ENCODE results near the gene SPDL1.

Gene SPDL1

GRCh38 chr5:169635936-169636335 is 52.4 kb downstream of the SPDL1 start:
- no peak for TF ChIP-seq CTCF (IDR thresholded peaks at IDR 0.05; ENCODE audit: control insufficient read depth, extremely low read depth, insufficient read depth)
- DNase-seq (ENCODE audit: low read depth) = no peak
- no peak overlapping the region for H3K4me3 ChIP-seq (ENCODE audit: low read depth, low read length)

GRCh38 chr5:169636477-169637084 is 53.0 kb downstream of the SPDL1 start:
- no peak for TF ChIP-seq CTCF (IDR thresholded peaks at IDR 0.05; ENCODE audit: control insufficient read depth, extremely low read depth, insufficient read depth)
- H3K4me3 ChIP-seq (ENCODE audit: low read depth, low read length) = no peak overlapping the region
- DNase-seq (ENCODE audit: low read depth) = no peak

- H3K4me3 ChIP-seq (ENCODE audit: low read depth, low read length) = no peak within 1 kb of the TSS
These were observed 53.5 kb downstream of the SPDL1 start, which contains the start of gene DOCK2 for GRCh38 chr5:169637085-169637548. DOCK2 (plus strand) TSS chr5:169637275; CDS start chr5:169637327, 52 bp downstream.

GRCh38 chr5:169637549-169638121 is 54.1 kb downstream of the SPDL1 start:
- DNase-seq (ENCODE audit: low read depth) = no peak

More at GRCh38 chr5:169637085-169637548, 53.5 kb downstream of the SPDL1 start, which contains the start of gene DOCK2:
- TF ChIP-seq CTCF (IDR thresholded peaks at IDR 0.05; ENCODE audit: control insufficient read depth, extremely low read depth, insufficient read depth) = no peak
- DNase-seq (ENCODE audit: low read depth) = no peak

GRCh38 chr5:169641253-169641652 is 57.7 kb downstream of the SPDL1 start:
- no peak overlapping the region for H3K4me3 ChIP-seq (ENCODE audit: low read depth, low read length)
- no peak for TF ChIP-seq CTCF (IDR thresholded peaks at IDR 0.05; ENCODE audit: control insufficient read depth, extremely low read depth, insufficient read depth)
- peak; percentile 82 for DNase-seq (ENCODE audit: low read depth)

More at GRCh38 chr5:169637549-169638121, 54.1 kb downstream of the SPDL1 start:
- TF ChIP-seq CTCF (IDR thresholded peaks at IDR 0.05; ENCODE audit: control insufficient read depth, extremely low read depth, insufficient read depth) = no peak
- H3K4me3 ChIP-seq (ENCODE audit: low read depth, low read length) = no peak overlapping the region

- TF ChIP-seq CTCF (IDR thresholded peaks at IDR 0.05; ENCODE audit: control insufficient read depth, extremely low read depth, insufficient read depth) = no peak
- no peak overlapping the region for H3K4me3 ChIP-seq (ENCODE audit: low read depth, low read length)
- DNase-seq (ENCODE audit: low read depth) = no peak
These were observed 63.3 kb downstream of the SPDL1 start for GRCh38 chr5:169646856-169647255.

All from LNCaP clone FGC (cell line).